Neural cell (in vitro differentiated cells): ENCODE data around the gene AKAP6. TPM values are rescaled to one million over a fixed set of nuclear protein-coding genes. Genes with fewer than 3 reads are reported as not detected.
"Not testable (repeated sequence)": the region's sequence is repeated elsewhere in the genome, so short reads cannot be mapped to it uniquely, and the experiment has no call there.

Experiments
- H2AFZ ChIP-seq: fragments of 200-600, 300-800 bp; sonication (generic), shearing (Covaris generic); 2 replicates; pipeline ENCODE4 v1.6.0; 2014; ENCODE audit warnings: low read depth, mild to moderate bottlenecking, antibody characterized with exemption, low read length, moderate library complexity
- H3F3A ChIP-seq: fragments of 200-600 bp; shearing (Covaris generic); 2 replicates; pipeline ENCODE4 v1.6.1; 2016; ENCODE audit warnings: mild to moderate bottlenecking, moderate library complexity, mixed read lengths, antibody characterized with exemption, low read length; ENCODE audit not compliant: insufficient read depth, poor library complexity, severe bottlenecking
- H3K27ac ChIP-seq: fragments of 200-600, 300-800 bp; sonication (generic), shearing (Covaris generic); 2 replicates; pipeline ENCODE4 v1.5.1; 2014; ENCODE audit warnings: mild to moderate bottlenecking, low read length, moderate library complexity
- H3K27me3 ChIP-seq: fragments of 300-800, 200-600 bp; sonication (generic), shearing (Covaris generic); 2 replicates; pipeline ENCODE4 v1.6.0; 2014; ENCODE audit warnings: mild to moderate bottlenecking, low read depth, low read length, moderate library complexity; ENCODE audit not compliant: insufficient read depth
- H3K36me3 ChIP-seq: fragments of 300-800, 200-600 bp; sonication (generic), shearing (Covaris generic); 2 replicates; pipeline ENCODE4 v1.5.1; 2014; ENCODE audit warnings: mild to moderate bottlenecking, antibody characterized with exemption, low read length, moderate library complexity; ENCODE audit not compliant: insufficient read depth
- H3K4me2 ChIP-seq: fragments of 300-800, 200-600 bp; sonication (generic), shearing (Covaris generic); 2 replicates; pipeline ENCODE4 v1.6.0; 2014; ENCODE audit warnings: mild to moderate bottlenecking, low read length
- H3K4me3 ChIP-seq: fragments of 300-800, 200-600 bp; sonication (generic), shearing (Covaris generic); 2 replicates; pipeline ENCODE4 v1.5.1; 2014; ENCODE audit warnings: mild to moderate bottlenecking, low read length, moderate library complexity
- H3K79me2 ChIP-seq: fragments of 200-600 bp; shearing (Covaris generic); replicated peaks from 2 replicates; pipeline ENCODE4 v1.6.0; 2014; ENCODE audit warnings: mild to moderate bottlenecking, low read length, moderate library complexity; ENCODE audit not compliant: insufficient read depth
- H3K9ac ChIP-seq: fragments of 300-800, 200-600 bp; sonication (generic), shearing (Covaris generic); 2 replicates; pipeline ENCODE4 v1.6.1; 2016; ENCODE audit warnings: mild to moderate bottlenecking, low read length, mixed read lengths
- H3K9me2 ChIP-seq: fragments of 200-600 bp; shearing (Covaris generic); 2 replicates; pipeline ENCODE4 v1.6.1; 2016; ENCODE audit warnings: mild to moderate bottlenecking, low read length, mixed read lengths; ENCODE audit not compliant: insufficient read depth
- H3K9me3 ChIP-seq: fragments of 200-600, 300-800 bp; sonication (generic), shearing (Covaris generic); 2 replicates; pipeline ENCODE4 v1.6.1; 2016; ENCODE audit warnings: mild to moderate bottlenecking, mixed run types, low read length, moderate library complexity, mixed read lengths
- H4K20me1 ChIP-seq: fragments of 200-600 bp; shearing (Covaris generic); 2 replicates; pipeline ENCODE4 v1.6.1; 2016; ENCODE audit warnings: mild to moderate bottlenecking, mixed run types; ENCODE audit not compliant: insufficient read depth
- CTCF ChIP-seq: fragments of 450-650 bp; IDR thresholded peaks from 2 replicates; pipeline ENCODE4 v1.5.1; 2014; ENCODE audit warnings: antibody characterized with exemption, mild to moderate bottlenecking, moderate library complexity; ENCODE audit not compliant: poor library complexity, severe bottlenecking
- EP300 ChIP-seq: fragments of 450-650 bp; conservative IDR thresholded peaks from 2 replicates; pipeline ENCODE4 v1.6.1; 2014; ENCODE audit warnings: antibody characterized with exemption, mild to moderate bottlenecking, moderate library complexity; ENCODE audit not compliant: poor library complexity, severe bottlenecking
- EZH2 ChIP-seq: fragments of 200-600, 300-800 bp; shearing (Covaris generic), sonication (generic); IDR thresholded peaks from 2 replicates; pipeline ENCODE4 v1.6.1; 2014; ENCODE audit warnings: antibody characterized with exemption, low read length, borderline replicate concordance, mild to moderate bottlenecking; ENCODE audit not compliant: insufficient read depth, poor library complexity, severe bottlenecking
- MXI1 ChIP-seq: fragments of 450-650 bp; conservative IDR thresholded peaks from 2 replicates; pipeline ENCODE4 v1.6.1; 2014; ENCODE audit warnings: antibody characterized with exemption, mild to moderate bottlenecking; ENCODE audit not compliant: poor library complexity, severe bottlenecking
- POLR2AphosphoS5 ChIP-seq: IDR thresholded peaks from 2 replicates; pipeline ENCODE4 v1.6.1; 2012
- RAD21 ChIP-seq: fragments of 450-650 bp; conservative IDR thresholded peaks from 2 replicates; pipeline ENCODE4 v1.6.1; 2014; ENCODE audit warnings: antibody characterized with exemption, mild to moderate bottlenecking, moderate library complexity
- SMC3 ChIP-seq: fragments of 450-650 bp; conservative IDR thresholded peaks from 2 replicates; pipeline ENCODE4 v1.6.1; 2014; ENCODE audit warnings: antibody characterized with exemption, mild to moderate bottlenecking, moderate library complexity; ENCODE audit not compliant: poor library complexity
- TAF1 ChIP-seq: IDR thresholded peaks from 2 replicates; pipeline ENCODE4 v1.6.1; 2012; ENCODE audit warnings: low read depth
- polyA plus RNA-seq: library from polyadenylated mRNA; depleted of rRNA; stranded (reverse); fragments of >200 nt; gene quantifications from 2 replicates; pipeline ENCODE4 v1.2.3, GENCODE V29; 2014
- TF ChIP-seq, protein P1 (sequence below): IDR thresholded peaks from 2 replicates; pipeline ENCODE4 v1.6.1; 2012; ENCODE audit warnings: borderline replicate concordance

Gene AKAP6
- polyA plus RNA-seq, 1 donor from 2014 or later, result 15.8 TPM

DNA sequence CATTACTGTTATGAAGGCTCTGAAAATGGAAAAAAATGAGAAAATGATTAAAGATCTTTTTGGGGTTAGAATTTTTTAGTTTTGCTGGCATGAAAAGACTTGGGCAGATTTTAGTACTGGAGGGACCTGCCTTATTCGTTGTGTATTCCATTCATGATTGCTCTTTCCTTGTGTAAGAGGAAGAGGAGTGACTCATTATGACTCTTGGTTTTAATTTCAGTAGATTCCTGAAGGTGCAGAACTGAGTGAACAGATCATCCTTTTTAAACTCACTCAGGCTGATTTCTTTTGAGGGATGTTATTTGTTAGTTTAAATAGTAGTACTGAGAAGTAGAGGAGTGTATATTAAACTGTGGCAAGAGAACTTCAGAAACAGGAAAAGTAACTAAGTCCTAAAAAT lies 41.6 kb downstream of the AKAP6 start:
- Histone ChIP-seq H4K20me1 (peaks cover 6% of the 10 kb centered on the region), H3K9me2 (no peaks in the 10 kb centered on the region), H3K27ac (no peak overlapping the region), H3K4me2 (no peak overlapping the region), H2AFZ (no peak overlapping the region), H3F3A (no peaks in the 10 kb centered on the region), H3K4me3 (no peak overlapping the region), H3K9ac (no peak overlapping the region), H3K79me2 (no peaks in the 10 kb centered on the region), H3K27me3 (no peaks in the 10 kb centered on the region), H3K9me3 (no peaks in the 10 kb centered on the region), H3K36me3 (peaks cover 4% of the 10 kb centered on the region)
- TF ChIP-seq RAD21, result no peak
- TF ChIP-seq EP300, result no peak
- no peak for TF ChIP-seq POLR2AphosphoS5
- no peak for TF ChIP-seq SMC3
- no peak for TF ChIP-seq CTCF
- TF ChIP-seq, protein P1, sequence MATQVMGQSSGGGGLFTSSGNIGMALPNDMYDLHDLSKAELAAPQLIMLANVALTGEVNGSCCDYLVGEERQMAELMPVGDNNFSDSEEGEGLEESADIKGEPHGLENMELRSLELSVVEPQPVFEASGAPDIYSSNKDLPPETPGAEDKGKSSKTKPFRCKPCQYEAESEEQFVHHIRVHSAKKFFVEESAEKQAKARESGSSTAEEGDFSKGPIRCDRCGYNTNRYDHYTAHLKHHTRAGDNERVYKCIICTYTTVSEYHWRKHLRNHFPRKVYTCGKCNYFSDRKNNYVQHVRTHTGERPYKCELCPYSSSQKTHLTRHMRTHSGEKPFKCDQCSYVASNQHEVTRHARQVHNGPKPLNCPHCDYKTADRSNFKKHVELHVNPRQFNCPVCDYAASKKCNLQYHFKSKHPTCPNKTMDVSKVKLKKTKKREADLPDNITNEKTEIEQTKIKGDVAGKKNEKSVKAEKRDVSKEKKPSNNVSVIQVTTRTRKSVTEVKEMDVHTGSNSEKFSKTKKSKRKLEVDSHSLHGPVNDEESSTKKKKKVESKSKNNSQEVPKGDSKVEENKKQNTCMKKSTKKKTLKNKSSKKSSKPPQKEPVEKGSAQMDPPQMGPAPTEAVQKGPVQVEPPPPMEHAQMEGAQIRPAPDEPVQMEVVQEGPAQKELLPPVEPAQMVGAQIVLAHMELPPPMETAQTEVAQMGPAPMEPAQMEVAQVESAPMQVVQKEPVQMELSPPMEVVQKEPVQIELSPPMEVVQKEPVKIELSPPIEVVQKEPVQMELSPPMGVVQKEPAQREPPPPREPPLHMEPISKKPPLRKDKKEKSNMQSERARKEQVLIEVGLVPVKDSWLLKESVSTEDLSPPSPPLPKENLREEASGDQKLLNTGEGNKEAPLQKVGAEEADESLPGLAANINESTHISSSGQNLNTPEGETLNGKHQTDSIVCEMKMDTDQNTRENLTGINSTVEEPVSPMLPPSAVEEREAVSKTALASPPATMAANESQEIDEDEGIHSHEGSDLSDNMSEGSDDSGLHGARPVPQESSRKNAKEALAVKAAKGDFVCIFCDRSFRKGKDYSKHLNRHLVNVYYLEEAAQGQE, result no peak

DNA sequence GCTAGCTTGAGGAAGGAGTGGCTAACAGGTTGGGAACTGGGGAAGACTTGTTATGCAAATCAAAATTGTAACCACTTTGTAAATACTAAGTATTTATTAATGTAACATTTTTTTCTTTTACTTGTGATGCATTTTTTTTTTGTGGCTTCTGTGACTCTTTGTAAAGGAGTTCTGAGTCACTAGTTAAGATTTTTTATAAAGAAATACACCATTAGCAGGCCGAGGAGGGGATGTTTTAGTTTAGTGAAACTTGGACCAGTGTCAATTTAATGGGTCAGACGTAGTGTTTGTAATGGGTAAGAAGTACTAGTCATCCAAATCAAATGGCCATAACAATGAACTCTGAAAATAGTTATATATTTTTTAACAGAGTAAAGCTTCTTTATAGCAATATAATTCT lies 43.1 kb downstream of the AKAP6 start:
- Histone ChIP-seq H3K79me2 (no peaks in the 10 kb centered on the region), H4K20me1 (peaks cover 4% of the 10 kb centered on the region), H3K4me3 (no peak overlapping the region), H3K9ac (no peak overlapping the region), H3K9me3 (no peaks in the 10 kb centered on the region), H3K4me2 (no peak overlapping the region), H3K9me2 (no peaks in the 10 kb centered on the region), H3K36me3 (peaks cover 4% of the 10 kb centered on the region), H3K27me3 (no peaks in the 10 kb centered on the region), H2AFZ (no peak overlapping the region), H3F3A (no peaks in the 10 kb centered on the region), H3K27ac (no peak overlapping the region)
- no peak for TF ChIP-seq SMC3
- TF ChIP-seq CTCF, result no peak
- TF ChIP-seq, protein P1, result no peak
- no peak for TF ChIP-seq POLR2AphosphoS5
- no peak for TF ChIP-seq EP300
- TF ChIP-seq TAF1, result no peak
- no peak for TF ChIP-seq EZH2
- no peak for TF ChIP-seq RAD21
- no peak for TF ChIP-seq MXI1

DNA sequence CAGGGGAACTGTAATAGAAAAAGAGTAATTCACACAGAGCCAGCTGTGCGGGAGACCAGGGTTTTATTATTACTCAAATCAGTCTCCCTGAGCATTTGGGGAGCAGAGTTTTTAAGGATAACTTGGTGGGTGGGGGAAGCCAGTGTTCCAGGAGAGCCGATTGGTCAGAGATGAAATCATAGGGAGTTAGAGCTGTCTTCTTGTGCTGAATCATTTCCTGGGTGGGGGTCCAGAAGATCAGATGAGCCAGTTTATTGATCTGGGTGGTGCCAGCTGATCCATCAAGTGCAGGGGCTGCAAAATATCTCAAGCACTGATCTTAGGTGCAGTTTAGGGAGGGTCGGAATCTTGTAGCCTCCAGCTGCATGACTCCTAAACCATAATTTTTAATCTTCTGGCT lies 44.1 kb downstream of the AKAP6 start:
- H3K9ac ChIP-seq, result not testable (repeated sequence)

More for the DNA sequence above, 44.1 kb downstream of the AKAP6 start:
- not testable (repeated sequence) for H3K9me3 ChIP-seq, H4K20me1 ChIP-seq, H3K79me2 ChIP-seq, H2AFZ ChIP-seq, H3K4me3 ChIP-seq, H3K9me2 ChIP-seq, H3K4me2 ChIP-seq, H3F3A ChIP-seq, H3K27me3 ChIP-seq, H3K36me3 ChIP-seq, H3K27ac ChIP-seq
